ENCODE results near the gene ISY1. TPM values are rescaled to one million over a fixed set of nuclear protein-coding genes. Genes with fewer than 3 reads are reported as not detected.
"Not testable (repeated sequence)": the region's sequence is repeated elsewhere in the genome, so short reads cannot be mapped to it uniquely, and the experiment has no call there.

ISY1 gene
- total RNA-seq, 1 donor from 2014 or later = 21.3 TPM

GRCh38 chr3:129139911-129140310 is 21.0 kb downstream of the ISY1 start:
- intact Hi-C loops (cut with micrococcal nuclease) = no loop called here
- TF ChIP-seq CTCF (IDR thresholded peaks at IDR 0.05; ENCODE audit: borderline replicate concordance) = no peak
- no peaks in the 10 kb centered on the region for H3K27me3 ChIP-seq (ENCODE audit: low read depth)
- no peak for DNase-seq
- H3K27ac ChIP-seq (replicated peaks) = no peak overlapping the region
- peaks cover 94% of the 10 kb centered on the region for H3K36me3 ChIP-seq
- no peaks in the 10 kb centered on the region for H3K9me3 ChIP-seq (replicated peaks)
- no peaks in the 10 kb centered on the region for H3K4me1 ChIP-seq
- no peak overlapping the region for H3K4me3 ChIP-seq

- H3K4me3 ChIP-seq; H3K9me3 ChIP-seq (replicated peaks); H3K4me1 ChIP-seq; intact Hi-C loops (cut with micrococcal nuclease); H3K27ac ChIP-seq (replicated peaks); DNase-seq; H3K27me3 ChIP-seq (ENCODE audit: low read depth): not testable (repeated sequence)
- peaks cover 98% of the 10 kb centered on the region for H3K36me3 ChIP-seq
Observed at GRCh38 chr3:129136275-129136674, 24.6 kb downstream of the ISY1 start.

- no peak overlapping the region for H3K27ac ChIP-seq (replicated peaks)
Observed at GRCh38 chr3:129132097-129132866, 28.6 kb downstream of the ISY1 start.

GRCh38 chr3:129131465-129132088 is 29.3 kb downstream of the ISY1 start:
- Histone ChIP-seq H3K27me3 (ENCODE audit: low read depth) (no peaks in the 10 kb centered on the region), H3K27ac (replicated peaks) (no peak overlapping the region), H3K36me3 (peaks cover 95% of the 10 kb centered on the region), H3K9me3 (replicated peaks) (no peaks in the 10 kb centered on the region), H3K4me1 (peaks cover 4% of the 10 kb centered on the region), H3K4me3 (no peak overlapping the region)
- no peak for DNase-seq
- intact Hi-C loops (cut with micrococcal nuclease) = no loop called here
- no peak for TF ChIP-seq CTCF (IDR thresholded peaks at IDR 0.05; ENCODE audit: borderline replicate concordance)

More at GRCh38 chr3:129132097-129132866, 28.6 kb downstream of the ISY1 start:
- H3K4me3 ChIP-seq = no peak overlapping the region
- DNase-seq = no peak
- H3K4me1 ChIP-seq = peaks cover 4% of the 10 kb centered on the region
- H3K36me3 ChIP-seq = peaks cover 98% of the 10 kb centered on the region
- intact Hi-C loops (cut with micrococcal nuclease) = no loop called here
- H3K27me3 ChIP-seq (ENCODE audit: low read depth) = no peaks in the 10 kb centered on the region
- no peak for TF ChIP-seq CTCF (IDR thresholded peaks at IDR 0.05; ENCODE audit: borderline replicate concordance)
- no peaks in the 10 kb centered on the region for H3K9me3 ChIP-seq (replicated peaks)

- intact Hi-C loops (cut with micrococcal nuclease) = no loop called here
- Histone ChIP-seq H3K27me3 (ENCODE audit: low read depth) (no peaks in the 10 kb centered on the region), H3K4me3 (no peak overlapping the region), H3K27ac (replicated peaks) (no peak overlapping the region), H3K36me3 (peaks cover 83% of the 10 kb centered on the region), H3K4me1 (peaks cover 4% of the 10 kb centered on the region), H3K9me3 (replicated peaks) (no peaks in the 10 kb centered on the region)
- DNase-seq = no peak
- no peak for TF ChIP-seq CTCF (IDR thresholded peaks at IDR 0.05; ENCODE audit: borderline replicate concordance)
Observed at GRCh38 chr3:129130291-129130813, 30.5 kb downstream of the ISY1 start.
